Measurements from ENCODE around the gene COPZ2.

DNA sequence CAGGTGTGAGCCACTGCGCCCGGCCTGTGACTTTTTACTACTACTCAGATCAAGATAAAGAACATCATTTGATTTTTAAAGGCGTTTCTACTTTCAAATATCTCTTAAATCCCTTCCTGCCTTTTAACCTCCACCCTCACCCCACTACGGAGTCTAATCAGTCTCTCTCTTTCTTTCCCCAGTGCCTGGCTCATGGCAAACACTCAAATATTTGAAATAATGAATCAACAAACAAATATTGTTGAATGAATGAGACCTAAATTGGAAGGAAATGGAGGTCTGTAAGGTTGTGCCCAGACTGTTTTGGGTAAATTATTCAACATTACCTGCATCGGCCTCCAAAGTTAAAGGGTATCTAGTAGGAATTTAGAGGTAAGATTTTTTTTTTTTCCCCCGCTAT is 14.7 kb downstream of the COPZ2 start:
- TF ChIP-seq, protein P1, sequence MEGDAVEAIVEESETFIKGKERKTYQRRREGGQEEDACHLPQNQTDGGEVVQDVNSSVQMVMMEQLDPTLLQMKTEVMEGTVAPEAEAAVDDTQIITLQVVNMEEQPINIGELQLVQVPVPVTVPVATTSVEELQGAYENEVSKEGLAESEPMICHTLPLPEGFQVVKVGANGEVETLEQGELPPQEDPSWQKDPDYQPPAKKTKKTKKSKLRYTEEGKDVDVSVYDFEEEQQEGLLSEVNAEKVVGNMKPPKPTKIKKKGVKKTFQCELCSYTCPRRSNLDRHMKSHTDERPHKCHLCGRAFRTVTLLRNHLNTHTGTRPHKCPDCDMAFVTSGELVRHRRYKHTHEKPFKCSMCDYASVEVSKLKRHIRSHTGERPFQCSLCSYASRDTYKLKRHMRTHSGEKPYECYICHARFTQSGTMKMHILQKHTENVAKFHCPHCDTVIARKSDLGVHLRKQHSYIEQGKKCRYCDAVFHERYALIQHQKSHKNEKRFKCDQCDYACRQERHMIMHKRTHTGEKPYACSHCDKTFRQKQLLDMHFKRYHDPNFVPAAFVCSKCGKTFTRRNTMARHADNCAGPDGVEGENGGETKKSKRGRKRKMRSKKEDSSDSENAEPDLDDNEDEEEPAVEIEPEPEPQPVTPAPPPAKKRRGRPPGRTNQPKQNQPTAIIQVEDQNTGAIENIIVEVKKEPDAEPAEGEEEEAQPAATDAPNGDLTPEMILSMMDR (IDR thresholded peaks at IDR 0.05; ENCODE audit: low read depth, low read length): no peak
- TF ChIP-seq, protein P2, sequence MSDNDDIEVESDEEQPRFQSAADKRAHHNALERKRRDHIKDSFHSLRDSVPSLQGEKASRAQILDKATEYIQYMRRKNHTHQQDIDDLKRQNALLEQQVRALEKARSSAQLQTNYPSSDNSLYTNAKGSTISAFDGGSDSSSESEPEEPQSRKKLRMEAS (IDR thresholded peaks at IDR 0.05; ENCODE audit: low read depth, low read length): no peak
